Embryonic facial prominence (tissue), 1 donor: ENCODE measurements around the gene VWA2.
"Not testable (repeated sequence)": the region's sequence is repeated elsewhere in the genome, so short reads cannot be mapped to it uniquely, and the experiment has no call there.

ENCODE experiments used
- DNase-seq: peaks from one replicate; pipeline ENCODE4 v3.0.0-alpha.2; 2016; ENCODE audit errors: extremely low spot score

VWA2 gene

DNA sequence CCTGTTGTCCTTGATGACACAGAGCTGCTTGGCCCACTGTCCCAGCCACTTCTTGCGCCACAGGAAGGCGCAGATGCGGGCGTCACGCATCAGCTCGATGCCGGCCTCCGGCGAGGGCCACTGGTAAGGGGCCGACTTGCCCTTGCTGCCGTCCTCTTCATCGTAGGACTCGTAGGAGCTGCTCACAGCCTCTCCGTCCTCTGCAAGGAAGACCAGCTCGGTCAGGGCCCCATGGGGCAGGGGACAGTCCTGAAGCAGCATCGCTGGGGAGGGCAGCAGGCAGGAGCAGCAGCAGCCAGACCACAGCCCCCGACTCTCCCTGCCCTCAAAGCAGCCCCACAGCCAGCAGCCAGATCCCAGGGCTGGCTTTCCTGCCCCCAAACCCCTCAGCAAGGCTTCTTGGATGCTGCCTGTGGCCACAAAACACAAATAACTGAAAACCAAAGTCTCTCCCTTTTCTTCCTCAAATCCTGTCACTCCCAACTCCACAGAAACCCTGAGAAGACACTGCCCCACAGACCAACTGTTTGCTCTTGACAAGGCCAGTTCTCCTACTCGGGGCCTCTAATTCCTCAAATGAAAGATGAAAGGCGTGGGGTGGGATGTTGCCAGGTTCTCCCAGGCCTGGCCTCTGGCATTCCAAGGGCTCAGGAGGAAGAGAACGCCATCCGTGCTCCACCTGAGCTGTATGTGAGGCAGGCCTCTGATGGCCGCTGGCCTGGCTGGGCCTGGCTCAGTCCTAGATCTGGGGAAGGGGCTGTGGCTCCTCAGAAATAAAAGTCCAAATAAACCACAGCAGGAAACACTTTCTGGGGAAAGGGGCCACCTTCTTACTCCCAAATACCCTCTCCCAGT is 76.7 kb downstream of the VWA2 start:
- DNase-seq = no peak

GRCh38 chr10:114316744-114317143 is 77.7 kb downstream of the VWA2 start:
- no peak for DNase-seq

DNA sequence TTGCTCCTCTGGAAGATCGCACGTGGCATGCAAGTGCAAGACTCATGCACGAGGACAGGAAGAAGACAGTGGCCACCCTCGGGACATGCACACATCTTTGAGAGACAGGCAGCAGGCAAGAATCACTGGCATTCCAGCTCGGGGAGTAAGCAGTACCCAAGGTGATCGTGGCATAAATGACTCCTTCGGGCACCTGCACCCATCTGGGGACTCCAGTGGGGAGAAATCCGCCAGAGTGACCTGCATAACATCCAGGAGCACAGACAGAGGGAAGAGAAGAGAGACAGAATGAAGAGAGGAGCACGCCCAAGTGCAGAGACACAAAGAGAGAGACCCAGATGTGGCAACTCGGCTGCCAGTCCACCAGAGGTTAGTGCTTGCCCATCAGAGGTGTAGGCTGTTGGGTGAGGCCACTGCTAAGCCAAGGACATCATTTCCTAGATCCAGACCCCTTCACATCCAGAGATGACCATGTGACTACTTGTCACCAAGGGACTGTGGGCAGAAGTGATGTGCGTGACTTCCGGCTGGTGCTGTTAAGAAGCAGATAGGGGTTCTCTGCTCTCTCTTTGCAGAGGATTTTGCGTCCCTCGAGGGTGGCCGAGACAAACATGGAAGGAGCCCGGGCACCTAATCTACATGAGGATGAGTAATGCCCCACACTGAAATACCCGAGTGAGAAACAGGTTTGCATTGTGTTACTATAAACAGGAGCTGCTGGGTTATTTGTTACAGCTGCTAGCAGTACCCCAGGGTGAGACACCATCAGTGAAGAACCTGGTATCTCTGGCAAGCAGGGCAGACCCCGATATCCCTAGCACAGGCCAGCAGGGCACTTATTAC is 80.6 kb downstream of the VWA2 start:
- no peak for DNase-seq

- DNase-seq = no peak
These were observed 81.4 kb downstream of the VWA2 start for GRCh38 chr10:114320249-114321116.

GRCh38 chr10:114322344-114322743 is 83.3 kb downstream of the VWA2 start:
- DNase-seq = no peak

DNA sequence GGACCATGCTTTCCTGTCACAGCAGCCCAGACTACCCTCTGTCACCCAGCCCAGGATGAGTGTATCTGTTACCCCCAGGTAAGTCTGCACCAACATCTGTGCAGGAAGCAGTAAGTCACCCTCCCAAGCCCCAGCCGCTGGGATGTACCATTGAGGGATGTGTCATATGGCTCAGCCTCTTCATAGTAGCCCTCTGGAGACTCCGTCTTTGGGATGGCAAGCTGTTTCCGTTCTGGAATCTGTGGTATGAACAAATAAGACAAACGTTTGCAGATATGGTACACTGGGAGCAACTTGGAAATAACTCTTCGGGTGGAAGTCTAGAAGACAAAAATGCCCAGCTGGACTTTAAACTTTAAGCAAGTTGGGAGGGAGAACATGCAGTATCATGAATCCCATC is 84.0 kb downstream of the VWA2 start:
- DNase-seq = no peak

- no peak for DNase-seq
These were observed 87.7 kb downstream of the VWA2 start for GRCh38 chr10:114326795-114327194.

GRCh38 chr10:114327537-114328440 is 88.7 kb downstream of the VWA2 start:
- no peak for DNase-seq

DNA sequence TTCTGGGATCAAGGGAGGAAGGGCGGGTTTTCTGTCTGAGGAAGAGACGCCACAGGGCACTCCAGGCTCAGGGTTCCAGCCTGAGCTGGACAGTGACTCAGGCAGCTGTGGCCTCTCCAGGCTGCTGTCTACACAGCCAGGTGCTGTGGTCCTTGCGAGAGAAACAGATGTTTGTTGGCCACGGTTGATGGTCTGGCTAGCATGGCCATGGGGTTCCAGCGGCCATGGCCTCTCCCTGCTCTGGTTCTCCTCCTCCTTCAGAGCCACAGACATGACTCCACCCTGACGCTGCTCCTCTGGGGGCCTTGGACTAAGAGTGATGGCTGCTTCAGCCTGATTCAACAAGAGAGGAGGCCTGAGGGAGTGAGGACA is 89.4 kb downstream of the VWA2 start:
- DNase-seq = no peak

GRCh38 chr10:114328874-114329273 is 89.8 kb downstream of the VWA2 start:
- DNase-seq = no peak

DNA sequence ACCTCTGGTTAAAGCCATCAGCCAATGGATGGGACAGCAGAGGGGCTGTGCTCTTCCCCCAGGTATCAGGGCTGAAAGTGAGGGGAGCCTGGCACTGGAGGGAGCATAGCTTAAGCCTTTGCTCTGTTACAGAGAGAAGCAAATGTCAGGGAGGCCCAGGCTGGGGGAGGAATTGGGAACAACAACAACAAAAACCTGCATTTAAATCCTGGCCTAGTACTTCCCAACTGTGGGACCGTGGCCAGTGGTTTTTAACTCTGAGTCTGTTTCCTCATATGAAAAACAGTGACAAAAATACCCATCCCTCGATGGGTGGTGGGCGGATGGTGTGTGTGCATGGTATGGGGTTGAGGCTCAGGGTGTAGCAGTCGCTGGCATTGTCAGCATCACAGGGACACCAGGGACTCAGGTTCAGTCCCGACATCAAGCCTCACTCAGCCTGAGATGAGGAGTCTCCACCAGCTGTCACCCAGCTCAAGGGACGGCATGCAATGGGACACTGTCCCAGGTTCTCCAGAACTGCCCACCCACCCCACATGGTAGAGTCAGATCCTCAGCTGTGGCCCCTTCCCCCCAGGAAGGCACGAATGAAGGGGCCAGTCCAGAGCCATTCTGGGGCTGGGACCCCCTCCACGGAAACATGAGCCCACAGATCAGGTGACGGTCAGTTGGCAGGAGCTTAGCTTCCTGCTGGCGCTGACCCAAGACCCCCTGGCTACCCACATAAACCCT is 90.7 kb downstream of the VWA2 start:
- no peak for DNase-seq

GRCh38 chr10:114332301-114333192 is 93.5 kb downstream of the VWA2 start:
- DNase-seq = no peak

GRCh38 chr10:114333441-114333840 is 94.4 kb downstream of the VWA2 start:
- DNase-seq = not testable (repeated sequence)

DNA sequence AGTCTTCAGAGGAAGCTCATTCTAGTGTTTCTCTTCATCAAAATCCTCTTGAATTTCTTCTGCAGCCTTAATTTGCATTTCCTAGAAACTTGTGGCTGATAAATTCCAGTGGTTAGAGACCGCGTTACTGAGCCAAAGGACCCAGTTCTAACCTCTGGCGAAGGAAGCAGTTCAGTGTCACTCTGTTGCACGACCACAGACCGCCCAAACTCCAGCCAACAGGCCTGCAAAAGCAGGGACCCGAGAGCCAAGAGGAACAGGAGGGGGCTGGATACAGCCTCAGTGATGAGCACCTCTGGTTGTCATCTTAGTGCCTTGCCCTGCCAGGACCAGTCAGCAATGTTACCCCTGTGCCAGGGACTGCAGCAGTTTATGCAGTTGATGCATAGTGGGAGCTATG is 95.2 kb downstream of the VWA2 start:
- no peak for DNase-seq

DNA sequence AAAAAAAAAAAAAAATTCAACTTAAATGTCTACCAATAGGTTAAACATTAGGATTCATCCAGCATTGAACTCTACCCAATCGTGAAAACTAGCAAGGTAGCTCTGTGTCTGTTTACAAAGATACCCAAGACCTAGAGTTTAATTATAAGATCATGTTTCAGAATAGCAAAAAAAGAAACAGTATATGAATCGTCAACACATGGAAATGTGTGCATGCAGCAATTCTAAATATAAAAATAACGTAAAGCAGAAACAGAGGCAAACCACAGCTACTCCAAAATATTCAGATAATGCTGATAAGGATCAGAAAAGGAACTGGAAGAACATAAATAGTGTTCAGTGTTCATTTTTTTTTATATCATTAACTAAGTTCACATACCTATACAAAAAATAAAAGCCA is 96.6 kb downstream of the VWA2 start:
- DNase-seq = no peak

DNA sequence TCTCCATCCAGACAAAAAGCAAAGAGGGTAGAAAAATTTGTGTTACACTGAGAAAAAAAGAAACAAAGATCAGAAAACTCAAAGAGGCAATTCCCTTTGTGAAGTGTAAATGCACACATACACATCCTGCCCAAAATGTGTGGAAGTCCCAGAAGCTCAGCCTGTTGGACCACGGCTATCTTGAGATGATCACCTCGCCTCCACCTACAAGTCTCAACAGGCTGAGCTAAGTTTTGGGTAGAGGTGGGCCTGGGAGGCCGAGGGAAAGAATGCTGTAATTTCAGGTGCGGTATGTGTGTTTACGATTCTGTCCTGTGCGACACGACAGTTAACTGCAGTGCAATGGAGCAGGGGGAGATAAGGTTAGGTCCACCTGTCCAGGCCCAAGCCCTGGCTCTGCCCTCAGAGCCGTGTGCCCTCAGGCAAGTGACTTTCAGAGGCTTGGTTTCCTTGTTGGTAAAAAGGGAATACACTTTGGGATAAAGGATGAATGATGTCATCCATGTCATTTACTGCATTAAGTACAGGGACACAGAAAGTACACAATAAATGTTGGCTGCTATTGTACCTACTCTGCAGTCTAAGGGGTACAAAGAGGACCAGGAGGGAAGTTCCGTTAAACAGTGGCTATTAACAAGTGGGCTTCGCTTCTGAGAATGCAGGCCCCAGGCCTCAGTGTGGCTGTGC is 97.9 kb downstream of the VWA2 start:
- DNase-seq = no peak

GRCh38 chr10:114337510-114338462 is 98.7 kb downstream of the VWA2 start:
- no peak for DNase-seq
